Liver (tissue), 9 donors: ENCODE data around the gene TBC1D20. TPM values are rescaled to one million over a fixed set of nuclear protein-coding genes. Genes with fewer than 3 reads are reported as not detected.

Experiments
- DNase-seq: peaks from one replicate; pipeline ENCODE4 v3.0.0-alpha.2; 2017; ENCODE audit warnings: low spot score
- H3K27ac ChIP-seq, 2 donors: one replicate each; pipeline ENCODE4 v1.7.0; 2013; ENCODE audit warnings: inconsistent platforms in 2 of 2, low read length in 2 of 2, control low read depth in 1 of 2, low read depth in 1 of 2, mild to moderate bottlenecking in 1 of 2
- H3K27me3 ChIP-seq, 4 donors: one replicate each; pipeline versions ENCODE4 v1.6.1 to v1.7.0; 2013; ENCODE audit warnings: low read length in 3 of 4, inconsistent platforms in 1 of 4, mild to moderate bottlenecking in 1 of 4, moderate library complexity in 1 of 4; ENCODE audit not compliant: control insufficient read depth in 4 of 4, insufficient read depth in 4 of 4
- H3K36me3 ChIP-seq, 4 donors: one replicate each; pipeline versions ENCODE4 v1.6.1 to v1.7.0; 2013; ENCODE audit warnings: low read length in 3 of 4, mild to moderate bottlenecking in 3 of 4, low read depth in 1 of 4, moderate library complexity in 1 of 4; ENCODE audit not compliant: control insufficient read depth in 4 of 4, insufficient read depth in 3 of 4
- H3K4me1 ChIP-seq, 4 donors: one replicate each; pipeline versions ENCODE4 v1.6.1 to v1.7.0; 2013; ENCODE audit warnings: low read length in 3 of 4, mild to moderate bottlenecking in 3 of 4, moderate library complexity in 1 of 4; ENCODE audit not compliant: control insufficient read depth in 4 of 4, insufficient read depth in 4 of 4
- H3K4me3 ChIP-seq, 3 donors: one replicate each; pipeline versions ENCODE4 v1.6.1 to v1.7.0; 2013; ENCODE audit warnings: low read length in 3 of 3, control low read depth in 1 of 3, low read depth in 1 of 3, mild to moderate bottlenecking in 1 of 3
- H3K9ac ChIP-seq, 2 donors: one replicate each; pipeline ENCODE4 v1.7.0; 2013; ENCODE audit warnings: low read length in 2 of 2, mild to moderate bottlenecking in 2 of 2, moderate library complexity in 2 of 2, control low read depth in 1 of 2, low read depth in 1 of 2
- H3K9me3 ChIP-seq, 4 donors: one replicate each; pipeline versions ENCODE4 v1.6.1 to v1.7.0; 2013; ENCODE audit warnings: low read length in 3 of 4; ENCODE audit not compliant: control insufficient read depth in 4 of 4
- ATF3 ChIP-seq: IDR thresholded peaks from 2 replicates; pipeline ENCODE4 v1.6.1; 2016; ENCODE audit warnings: antibody characterized with exemption
- CTCF ChIP-seq: fragments of 150-350 bp; IDR thresholded peaks from 2 replicates; pipeline ENCODE4 v1.5.1; 2017; ENCODE audit warnings: improper control_type of control experiment, low read depth, low read length; ENCODE audit not compliant: missing input control
- EGR1 ChIP-seq, 2 donors: IDR thresholded peaks; 2 replicates each; pipeline ENCODE4 v1.6.1; 2016 to 2018; ENCODE audit warnings: antibody characterized with exemption in 2 of 2, low read depth in 2 of 2
- FOXA1 ChIP-seq: IDR thresholded peaks from 2 replicates; pipeline ENCODE4 v1.6.1; 2016; ENCODE audit warnings: antibody characterized with exemption
- FOXA2 ChIP-seq: IDR thresholded peaks from 2 replicates; pipeline ENCODE4 v1.6.1; 2016; ENCODE audit warnings: antibody characterized with exemption
- GABPA ChIP-seq, 2 donors: IDR thresholded peaks in 1 of 2; conservative IDR thresholded peaks in 1 of 2; 2 replicates each; pipeline ENCODE4 v1.6.1; 2016; ENCODE audit warnings: antibody characterized with exemption in 2 of 2, mild to moderate bottlenecking in 1 of 2, moderate library complexity in 1 of 2
- HNF4A ChIP-seq, 2 donors: conservative IDR thresholded peaks; 2 replicates each; pipeline ENCODE4 v1.6.1; 2016; ENCODE audit warnings: antibody characterized with exemption in 2 of 2, mild to moderate bottlenecking in 2 of 2
- HNF4G ChIP-seq: IDR thresholded peaks from 2 replicates; pipeline ENCODE4 v1.6.1; 2016; ENCODE audit warnings: antibody characterized with exemption
- JUND ChIP-seq, 2 donors: IDR thresholded peaks; 2 replicates each; pipeline ENCODE4 v1.6.1; 2016; ENCODE audit warnings: antibody characterized with exemption in 2 of 2
- NR2F2 ChIP-seq: IDR thresholded peaks from 2 replicates; pipeline ENCODE4 v1.6.1; 2016; ENCODE audit warnings: antibody characterized with exemption
- RAD21 ChIP-seq, 2 donors: IDR thresholded peaks; 2 replicates each; pipeline ENCODE4 v1.6.1; 2016; ENCODE audit warnings: antibody characterized with exemption in 2 of 2, mild to moderate bottlenecking in 2 of 2
- REST ChIP-seq: IDR thresholded peaks from 2 replicates; pipeline ENCODE4 v1.6.1; 2016; ENCODE audit warnings: antibody characterized with exemption, mild to moderate bottlenecking
- RXRA ChIP-seq, 2 donors: IDR thresholded peaks; 2 replicates each; pipeline ENCODE4 v1.6.1; 2017 to 2018; ENCODE audit warnings: antibody characterized with exemption in 2 of 2, mild to moderate bottlenecking in 1 of 2
- SP1 ChIP-seq: IDR thresholded peaks from 2 replicates; pipeline ENCODE4 v1.6.1; 2018; ENCODE audit warnings: antibody characterized with exemption, mild to moderate bottlenecking
- TAF1 ChIP-seq: conservative IDR thresholded peaks from 2 replicates; pipeline ENCODE4 v1.6.1; 2016; ENCODE audit warnings: antibody characterized with exemption, mild to moderate bottlenecking
- YY1 ChIP-seq: IDR thresholded peaks from 2 replicates; pipeline ENCODE4 v1.6.1; 2016; ENCODE audit warnings: antibody characterized with exemption, mild to moderate bottlenecking
- ZBTB33 ChIP-seq: IDR thresholded peaks from 2 replicates; pipeline ENCODE4 v1.6.1; 2016; ENCODE audit warnings: antibody characterized with exemption
- WGBS: extraction: QIAGEN DNeasy Blood & Tissue Kit; methylation state at CpG from one replicate; pipeline ENCODE4 v1.1.7; 2013; 5-methylcytosine and 5-hydroxymethylcytosine counted together
- polyA plus RNA-seq, 2 donors: library from polyadenylated mRNA; stranded (reverse) in 1 of 2; unstranded in 1 of 2; fragments of 200-250 nt in 1 of 2; fragments of >200 nt in 1 of 2; fragmentation: Nextera tagmentation in 1 of 2; extraction: Ambion mirVana in 1 of 2; gene quantifications; one replicate each; pipeline versions ENCODE4 v1.2.1 to v1.2.3, GENCODE V29; 2013 to 2015
- total RNA-seq, 2 donors: library from RNA; depleted of rRNA; stranded (reverse); fragments of >200 nt; gene quantifications; one replicate each; pipeline ENCODE4 v1.2.3, GENCODE V29; 2014
- TF ChIP-seq, protein P1 (sequence below): IDR thresholded peaks from 2 replicates; pipeline ENCODE4 v1.6.1; 2016; ENCODE audit warnings: antibody characterized with exemption
- donor health status: healthy.
- donor health status: healthy.
- donor health status: healthy.
- donor health status: healthy.
- donor health status: healthy.

Gene TBC1D20
- total and polyA plus RNA-seq, 4 donors: 8.7 to 18.9 (median 11.9) TPM

DNA sequence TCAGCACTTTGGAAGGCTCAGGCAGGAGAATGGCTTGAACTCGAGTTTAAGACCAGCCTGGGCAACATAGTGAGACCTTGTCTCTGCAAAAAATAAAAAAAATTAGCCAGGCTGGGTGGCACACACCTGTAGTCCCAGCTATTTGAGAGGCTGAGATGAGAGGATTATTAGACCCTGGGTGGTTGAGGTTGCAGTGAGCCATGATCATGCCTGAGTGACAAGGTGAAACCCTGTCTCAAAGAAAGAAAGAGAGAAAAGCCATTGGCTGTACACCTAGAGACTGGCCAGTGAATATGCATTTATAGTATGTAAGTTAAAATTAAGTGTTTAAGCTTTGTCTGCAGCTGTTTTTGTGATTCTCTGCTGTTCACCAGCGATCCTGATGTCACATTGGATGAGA lies 48.2 kb downstream of the TBC1D20 start:
- no peak for DNase-seq
- TF ChIP-seq HNF4G: no peak
- no peak for TF ChIP-seq GABPA (IDR thresholded peaks at IDR 0.05 in 1 of 2, conservative IDR thresholded peaks at IDR 0.05 in 1 of 2)
- TF ChIP-seq JUND (IDR thresholded peaks at IDR 0.05): no peak
- TF ChIP-seq ATF3: no peak
- TF ChIP-seq NR2F2: no peak
- no peak for TF ChIP-seq CTCF
- no peak for TF ChIP-seq REST
- TF ChIP-seq RAD21 (IDR thresholded peaks at IDR 0.05): no peak
- TF ChIP-seq FOXA1: no peak
- TF ChIP-seq FOXA2: no peak
- TF ChIP-seq YY1: no peak
- no peak for TF ChIP-seq EGR1 (IDR thresholded peaks at IDR 0.05; ENCODE audit: low read depth in 2 of 2)
- TF ChIP-seq HNF4A (conservative IDR thresholded peaks at IDR 0.05): no peak
- no peak for TF ChIP-seq ZBTB33
- TF ChIP-seq SP1: no peak
- TF ChIP-seq, protein P1, sequence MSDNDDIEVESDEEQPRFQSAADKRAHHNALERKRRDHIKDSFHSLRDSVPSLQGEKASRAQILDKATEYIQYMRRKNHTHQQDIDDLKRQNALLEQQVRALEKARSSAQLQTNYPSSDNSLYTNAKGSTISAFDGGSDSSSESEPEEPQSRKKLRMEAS: no peak
- TF ChIP-seq TAF1: no peak

GRCh38 chr20:412081-412480 lies 50.3 kb downstream of the TBC1D20 start:
- no peaks in the 10 kb centered on the region for H3K9me3 ChIP-seq
- H3K4me3 ChIP-seq: no peak overlapping the region
- 84% methylated on average over 3 of the region's 3 CpGs for WGBS
- no peaks in the 10 kb centered on the region for H3K27me3 ChIP-seq
- H3K27ac ChIP-seq: no peak overlapping the region
- H3K9ac ChIP-seq: no peak overlapping the region
- no peak for TF ChIP-seq ATF3
- no peak for TF ChIP-seq HNF4A (conservative IDR thresholded peaks at IDR 0.05)
- no peak for TF ChIP-seq REST
- TF ChIP-seq TAF1: no peak
- no peak for TF ChIP-seq JUND (IDR thresholded peaks at IDR 0.05)
- no peak for TF ChIP-seq FOXA1
- TF ChIP-seq SP1: no peak
- no peak for TF ChIP-seq RXRA (IDR thresholded peaks at IDR 0.05)
- no peak for DNase-seq
- H3K4me1 ChIP-seq: peaks cover 11 to 42% (median 31%) of the 10 kb centered on the region in 4 donors
- peaks cover 0 to 14% (median 7%) of the 10 kb centered on the region in 4 donors for H3K36me3 ChIP-seq

More for the DNA sequence above, 48.2 kb downstream of the TBC1D20 start:
- 95% methylated on average over 2 of the region's 2 CpGs for WGBS
- peaks cover 10 to 45% (median 33%) of the 10 kb centered on the region in 4 donors for H3K4me1 ChIP-seq
- H3K4me3 ChIP-seq: no peak overlapping the region
- H3K9ac ChIP-seq: no peak overlapping the region
- no peak overlapping the region for H3K27ac ChIP-seq
- H3K36me3 ChIP-seq: peaks cover 0 to 14% (median 9%) of the 10 kb centered on the region in 4 donors
- no peaks in the 10 kb centered on the region for H3K27me3 ChIP-seq
- no peaks in the 10 kb centered on the region for H3K9me3 ChIP-seq
